GM21825 (cell line): ENCODE measurements around the gene CMSS1.

ENCODE experiments used
- ATAC-seq: cut with Tn5 transposase; IDR thresholded peaks from one replicate; pipeline ENCODE4 v1.9.1; 2021; ENCODE audit warnings: mild to moderate bottlenecking, moderate library complexity; ENCODE audit not compliant: unreplicated experiment

The CMSS1 gene

GRCh38 chr3:100097919-100098783 is 280.5 kb downstream of the CMSS1 start:
- no peak for ATAC-seq

- no peak for ATAC-seq
Measured at GRCh38 chr3:100098784-100099070, 281.1 kb downstream of the CMSS1 start.

GRCh38 chr3:100099621-100100020 is 282.0 kb downstream of the CMSS1 start:
- ATAC-seq = no peak

- no peak for ATAC-seq
Measured at GRCh38 chr3:100100425-100100824, 282.8 kb downstream of the CMSS1 start.

- ATAC-seq = no peak
Measured at GRCh38 chr3:100102757-100103156, 285.1 kb downstream of the CMSS1 start.

GRCh38 chr3:100103558-100104441 is 286.1 kb downstream of the CMSS1 start:
- ATAC-seq = peak; percentile 86

- ATAC-seq = peak; percentile 44
Measured at GRCh38 chr3:100104442-100104798, 286.8 kb downstream of the CMSS1 start.

- no peak for ATAC-seq
Measured at GRCh38 chr3:100104817-100105413, 287.3 kb downstream of the CMSS1 start.

GRCh38 chr3:100105501-100105900 is 287.8 kb downstream of the CMSS1 start:
- peak; percentile 38 for ATAC-seq

- no peak for ATAC-seq
Measured at GRCh38 chr3:100106094-100106493, 288.4 kb downstream of the CMSS1 start.

- no peak for ATAC-seq
Measured at GRCh38 chr3:100106531-100107141, 289.0 kb downstream of the CMSS1 start.

GRCh38 chr3:100107221-100107814 is 289.7 kb downstream of the CMSS1 start:
- no peak for ATAC-seq

- no peak for ATAC-seq
Measured at GRCh38 chr3:100108464-100109079, 290.9 kb downstream of the CMSS1 start.

- no peak for ATAC-seq
Measured at GRCh38 chr3:100110162-100110561, 292.5 kb downstream of the CMSS1 start.

GRCh38 chr3:100111728-100112127 is 294.1 kb downstream of the CMSS1 start:
- ATAC-seq = no peak

- no peak for ATAC-seq
Measured at GRCh38 chr3:100113723-100114412, 296.2 kb downstream of the CMSS1 start.

GRCh38 chr3:100114413-100115030 is 296.9 kb downstream of the CMSS1 start, which contains the start of gene FILIP1L:
TSS of gene FILIP1L (minus strand) at chr3:100114501.
- no peak for ATAC-seq

- ATAC-seq = no peak
Measured at GRCh38 chr3:100117093-100117492, 299.4 kb downstream of the CMSS1 start.

GRCh38 chr3:100120012-100120411 is 302.4 kb downstream of the CMSS1 start:
- no peak for ATAC-seq
